BJ (cell line): Measurements from ENCODE around the gene TOB1. TPM values are rescaled to one million over a fixed set of nuclear protein-coding genes. Genes with fewer than 3 reads are reported as not detected.
"Not testable (repeated sequence)": the region's sequence is repeated elsewhere in the genome, so short reads cannot be mapped to it uniquely, and the experiment has no call there.

Source experiments
- CTCF ChIA-PET: fragments of 350-600 bp; formaldehyde crosslinking; extraction: SDS; loops from one replicate; lab custom pipeline; 2021; ENCODE audit warnings: antibody characterized with exemption, inconsistent platforms; lab: Yijun Ruan, JAX
- POLR2A ChIA-PET: fragments of 300-600 bp; sonication (Branson Sonifier 250); formaldehyde crosslinking; extraction: SDS; loops from one replicate; lab custom pipeline; 2021; ENCODE audit warnings: antibody characterized with exemption; lab: Charles Lee
- DNase-seq: peaks from one replicate; pipeline ENCODE4 v3.0.0-alpha.2; 2011; ENCODE audit warnings: low read depth
- H3K27me3 ChIP-seq: 2 replicates; pipeline ENCODE4 v1.6.0; 2011; ENCODE audit warnings: low read length; ENCODE audit not compliant: control insufficient read depth, insufficient read depth
- H3K36me3 ChIP-seq: 2 replicates; pipeline ENCODE4 v1.5.1; 2011; ENCODE audit warnings: low read length; ENCODE audit not compliant: control insufficient read depth, insufficient read depth
- H3K4me3 ChIP-seq: 2 replicates; pipeline ENCODE4 v1.5.1; 2011; ENCODE audit warnings: low read depth, mild to moderate bottlenecking, control low read depth, low read length
- polyA plus RNA-seq: library from polyadenylated mRNA; depleted of rRNA; stranded (reverse); fragments of >200 nt; gene quantifications from 2 replicates; pipeline ENCODE4 v1.2.3, GENCODE V29; 2011
- TF ChIP-seq, protein P1 (sequence below): IDR thresholded peaks from 2 replicates; pipeline ENCODE4 v1.5.1; 2011; ENCODE audit warnings: low read depth, mild to moderate bottlenecking, control low read depth, inconsistent platforms, low read length, moderate library complexity; ENCODE audit not compliant: insufficient read depth

Gene TOB1
- polyA plus RNA-seq, 1 experiment, result 16.1 TPM

DNA sequence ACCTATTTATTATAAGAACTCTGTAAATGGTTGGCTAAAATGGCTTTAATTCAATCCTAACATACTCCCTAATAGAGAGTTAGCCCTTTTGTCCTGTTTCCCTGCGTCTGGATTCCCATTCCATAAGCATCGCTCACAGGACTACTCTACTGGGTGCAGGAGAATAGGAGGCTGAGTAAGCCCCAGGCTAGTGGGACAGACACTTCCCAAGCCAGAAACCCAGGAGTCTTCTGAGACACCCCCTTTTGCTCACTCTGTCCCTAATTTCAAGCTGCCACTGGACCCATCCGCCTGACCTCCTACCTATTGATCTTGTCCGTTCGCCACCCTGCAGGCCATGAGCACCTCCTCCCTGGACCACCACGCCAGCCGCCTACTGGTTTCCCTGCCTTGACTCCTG is 16.7 kb upstream of the TOB1 start:
- Histone ChIP-seq H3K4me3 (no peak overlapping the region), H3K36me3 (no peaks in the 10 kb centered on the region), H3K27me3 (peaks cover 2% of the 10 kb centered on the region; the same call in 1 of the 2 replicates)
- CTCF ChIA-PET, result no interaction called here
- no peak for DNase-seq
- TF ChIP-seq, protein P1, sequence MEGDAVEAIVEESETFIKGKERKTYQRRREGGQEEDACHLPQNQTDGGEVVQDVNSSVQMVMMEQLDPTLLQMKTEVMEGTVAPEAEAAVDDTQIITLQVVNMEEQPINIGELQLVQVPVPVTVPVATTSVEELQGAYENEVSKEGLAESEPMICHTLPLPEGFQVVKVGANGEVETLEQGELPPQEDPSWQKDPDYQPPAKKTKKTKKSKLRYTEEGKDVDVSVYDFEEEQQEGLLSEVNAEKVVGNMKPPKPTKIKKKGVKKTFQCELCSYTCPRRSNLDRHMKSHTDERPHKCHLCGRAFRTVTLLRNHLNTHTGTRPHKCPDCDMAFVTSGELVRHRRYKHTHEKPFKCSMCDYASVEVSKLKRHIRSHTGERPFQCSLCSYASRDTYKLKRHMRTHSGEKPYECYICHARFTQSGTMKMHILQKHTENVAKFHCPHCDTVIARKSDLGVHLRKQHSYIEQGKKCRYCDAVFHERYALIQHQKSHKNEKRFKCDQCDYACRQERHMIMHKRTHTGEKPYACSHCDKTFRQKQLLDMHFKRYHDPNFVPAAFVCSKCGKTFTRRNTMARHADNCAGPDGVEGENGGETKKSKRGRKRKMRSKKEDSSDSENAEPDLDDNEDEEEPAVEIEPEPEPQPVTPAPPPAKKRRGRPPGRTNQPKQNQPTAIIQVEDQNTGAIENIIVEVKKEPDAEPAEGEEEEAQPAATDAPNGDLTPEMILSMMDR, result no peak
- POLR2A ChIA-PET, result no interaction called here

DNA sequence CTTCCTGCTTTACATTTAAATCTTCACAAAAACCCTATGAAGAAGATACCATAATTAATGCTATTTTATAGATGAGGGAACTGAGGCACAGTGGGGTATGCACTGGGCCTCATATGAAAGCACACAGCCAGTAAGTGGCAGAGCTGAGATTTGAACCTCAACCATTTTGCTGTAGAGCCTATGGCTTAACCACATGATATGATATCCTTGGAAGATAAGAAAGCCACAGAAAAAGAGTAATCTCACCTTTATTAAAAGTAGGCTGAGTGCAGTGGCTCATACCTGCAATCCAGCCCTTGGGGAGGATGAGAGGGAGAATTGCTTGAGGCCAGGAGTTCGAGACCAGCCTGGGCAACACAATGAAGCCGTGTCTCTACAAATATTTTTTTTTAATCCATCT is 15.0 kb upstream of the TOB1 start:
- ChIA-PET CTCF (no interaction called here), POLR2A (no interaction called here)
- DNase-seq, result no peak
- Histone ChIP-seq H3K4me3 (no peak overlapping the region), H3K27me3 (0 out of 2 replicates have a peak, but pooled peaks cover 2% of the 10 kb centered on the region), H3K36me3 (no peaks in the 10 kb centered on the region)
- TF ChIP-seq, protein P1, result no peak

DNA sequence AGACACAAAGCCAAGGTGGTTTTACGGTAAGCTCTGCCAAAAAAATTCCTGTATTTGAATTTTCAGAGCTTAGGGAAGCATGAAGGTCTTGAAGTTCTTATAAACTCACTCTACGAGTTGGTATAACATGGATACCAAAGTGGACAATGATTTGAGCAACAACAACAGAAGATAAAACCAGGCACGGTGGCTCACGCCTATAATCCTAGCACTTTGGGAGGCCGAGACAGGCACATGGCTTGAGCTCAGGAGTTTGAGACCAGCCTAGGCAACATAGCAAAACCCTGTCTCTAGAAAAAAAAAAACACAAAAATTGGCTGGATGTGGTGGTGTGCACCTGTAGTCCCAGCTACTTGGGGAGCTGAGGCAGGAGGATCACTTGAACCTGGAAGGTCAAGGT is 12.9 kb upstream of the TOB1 start:
- TF ChIP-seq, protein P1, result no peak
- CTCF ChIA-PET, result no interaction called here
- H3K36me3 ChIP-seq, result no peaks in the 10 kb centered on the region
- 0 out of 2 replicates have a peak, but pooled peaks cover 2% of the 10 kb centered on the region for H3K27me3 ChIP-seq
- no peak for DNase-seq
- POLR2A ChIA-PET, result no interaction called here
- H3K4me3 ChIP-seq, result no peak overlapping the region

DNA sequence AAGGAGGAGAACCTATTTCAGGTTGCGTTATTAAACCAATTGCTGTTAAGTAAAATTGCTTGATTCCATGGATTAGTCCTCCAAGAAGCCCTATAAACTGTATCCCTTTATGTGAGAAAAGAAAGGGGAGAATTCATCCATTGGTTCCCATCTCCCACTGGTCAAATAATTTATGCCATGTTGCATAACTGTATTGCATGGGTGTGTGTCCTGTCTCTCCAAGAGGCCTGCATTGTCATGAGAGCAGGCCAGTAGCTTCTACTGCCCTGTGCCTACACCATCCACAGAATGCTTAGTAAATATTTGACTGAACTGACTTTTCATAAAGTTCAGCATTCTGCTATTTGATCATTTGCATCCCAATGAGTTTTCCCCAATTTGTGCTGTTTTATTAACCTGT is 11.7 kb upstream of the TOB1 start:
- DNase-seq, result no peak
- 0 out of 2 replicates have a peak, but pooled peaks cover 2% of the 10 kb centered on the region for H3K27me3 ChIP-seq
- no peak overlapping the region for H3K4me3 ChIP-seq
- CTCF ChIA-PET, result interaction anchor here (1.1 to 2.2 kb wide), 2 partner anchors 11 to 20 kb away, joined by 3 to 6 read pairs; no protein-coding TSS in a partner anchor
- H3K36me3 ChIP-seq, result no peaks in the 10 kb centered on the region
- TF ChIP-seq, protein P1, result no peak
- POLR2A ChIA-PET, result interaction anchor here (0.6 kb wide), 1 partner anchor 363 kb away, joined by 3 read pairs; no protein-coding TSS in a partner anchor

DNA sequence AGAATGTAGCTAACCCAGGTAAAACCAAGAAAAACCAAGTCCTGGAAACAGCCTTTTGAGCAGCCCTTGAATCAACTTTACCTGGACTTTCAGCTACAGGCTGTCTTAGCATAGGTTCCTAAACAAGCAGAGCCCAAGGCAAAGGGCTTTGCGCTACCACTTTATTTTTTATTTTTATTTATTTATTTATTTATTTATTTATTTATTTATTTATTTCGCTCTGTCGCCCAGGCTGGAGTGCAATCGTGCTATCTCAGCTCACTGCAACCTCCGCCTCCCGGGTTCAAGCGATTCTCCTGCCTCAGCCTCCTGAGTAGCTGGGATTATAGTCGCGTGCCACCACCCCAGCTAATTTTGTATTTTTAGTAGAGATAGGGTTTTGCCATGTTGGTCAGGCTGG is 10.9 kb upstream of the TOB1 start:
- H3K27me3 ChIP-seq, H3K4me3 ChIP-seq, DNase-seq, H3K36me3 ChIP-seq, POLR2A ChIA-PET: not testable (repeated sequence)
- CTCF ChIA-PET, result interaction anchor here (2.2 kb wide), 1 partner anchor 10 kb away, joined by 6 read pairs; no protein-coding TSS in a partner anchor

DNA sequence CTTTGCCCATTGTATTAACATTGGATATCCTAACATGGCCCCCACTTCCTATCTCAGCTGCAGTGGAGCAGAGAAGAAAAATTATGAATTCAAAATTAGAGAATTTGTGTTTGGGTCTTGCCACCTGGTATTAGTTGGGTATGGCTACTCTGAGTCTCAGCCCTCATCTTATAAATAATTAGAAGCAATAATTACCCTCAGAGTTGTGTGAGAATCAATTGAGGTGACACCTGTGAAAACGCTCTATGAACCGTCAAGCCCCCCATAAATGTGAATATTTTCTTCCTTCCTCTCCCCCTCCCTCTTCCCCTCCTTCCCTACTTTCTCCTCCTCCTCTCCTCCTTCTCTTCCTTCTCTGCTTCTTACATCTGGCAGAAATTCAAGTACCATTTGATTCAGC is 8.9 kb upstream of the TOB1 start:
- Histone ChIP-seq H3K4me3 (no peak overlapping the region), H3K27me3 (0 out of 2 replicates have a peak, but pooled peaks cover 2% of the 10 kb centered on the region), H3K36me3 (no peaks in the 10 kb centered on the region)
- CTCF ChIA-PET, result interaction anchor here (0.7 kb wide), 1 partner anchor 9 kb away, joined by 3 read pairs; no protein-coding TSS in a partner anchor
- TF ChIP-seq, protein P1, result no peak
- POLR2A ChIA-PET, result no interaction called here
- no peak for DNase-seq
